HEK293T (cell line): ENCODE data around the gene SEMA7A.
"Not testable (repeated sequence)": the region's sequence is repeated elsewhere in the genome, so short reads cannot be mapped to it uniquely, and the experiment has no call there.

ENCODE experiments used
- CTCF ChIA-PET: fragments of 350-600 bp; formaldehyde crosslinking; extraction: SDS; loops from one replicate; lab custom pipeline; 2021; ENCODE audit warnings: antibody characterized with exemption, inconsistent platforms; lab: Yijun Ruan, JAX
- POLR2A ChIA-PET: fragments of 350-600 bp; formaldehyde crosslinking; extraction: SDS; loops from one replicate; lab custom pipeline; 2020; ENCODE audit warnings: antibody characterized with exemption, inconsistent platforms; lab: Yijun Ruan, JAX
- DNase-seq: peaks from one replicate; pipeline ENCODE4 v3.0.0; 2012; ENCODE audit warnings: mixed read lengths; ENCODE audit errors: extremely low spot score
- ARNT ChIP-seq: fragments of 450-650 bp; IDR thresholded peaks from 2 replicates; pipeline ENCODE4 v1.6.1; 2017; ENCODE audit warnings: mild to moderate bottlenecking
- BHLHE40 ChIP-seq: fragments of 450-650 bp; IDR thresholded peaks from 2 replicates; pipeline ENCODE4 v1.6.1; 2016; ENCODE audit warnings: mild to moderate bottlenecking, moderate library complexity, borderline replicate concordance
- CTBP1 ChIP-seq: fragments of 450-650 bp; IDR thresholded peaks from 2 replicates; pipeline ENCODE4 v1.6.1; 2016; ENCODE audit warnings: borderline replicate concordance
- ELF4 ChIP-seq: fragments of 450-650 bp; IDR thresholded peaks from 2 replicates; pipeline ENCODE4 v1.6.1; 2017; ENCODE audit warnings: antibody characterized with exemption
- FOXA1 ChIP-seq: fragments of 450-650 bp; IDR thresholded peaks from 2 replicates; pipeline ENCODE4 v1.6.1; 2016; ENCODE audit warnings: mild to moderate bottlenecking
- FOXK2 ChIP-seq: fragments of 450-650 bp; IDR thresholded peaks from 2 replicates; pipeline ENCODE4 v1.6.1; 2016; ENCODE audit warnings: mild to moderate bottlenecking
- FOXM1 ChIP-seq: fragments of 450-650 bp; IDR thresholded peaks from 2 replicates; pipeline ENCODE4 v1.6.1; 2017; ENCODE audit warnings: mild to moderate bottlenecking, borderline replicate concordance
- HDGF ChIP-seq: fragments of 450-650 bp; IDR thresholded peaks from 2 replicates; pipeline ENCODE4 v1.6.1; 2017; ENCODE audit warnings: antibody characterized with exemption, borderline replicate concordance
- L3MBTL2 ChIP-seq: fragments of 450-650 bp; conservative IDR thresholded peaks from 2 replicates; pipeline ENCODE4 v1.6.1; 2016; ENCODE audit warnings: mild to moderate bottlenecking
- LEF1 ChIP-seq: fragments of 450-650 bp; IDR thresholded peaks from 2 replicates; pipeline ENCODE4 v1.6.1; 2017; ENCODE audit warnings: mild to moderate bottlenecking, borderline replicate concordance
- NFRKB ChIP-seq: fragments of 450-650 bp; IDR thresholded peaks from 2 replicates; pipeline ENCODE4 v1.6.1; 2016; ENCODE audit warnings: mild to moderate bottlenecking, moderate library complexity
- SP1 ChIP-seq: fragments of 450-650 bp; IDR thresholded peaks from 2 replicates; pipeline ENCODE4 v1.6.1; 2017
- SUZ12 ChIP-seq: fragments of 450-650 bp; IDR thresholded peaks from 2 replicates; pipeline ENCODE4 v1.6.1; 2016; ENCODE audit warnings: mild to moderate bottlenecking
- TARDBP ChIP-seq: fragments of 450-650 bp; IDR thresholded peaks from 2 replicates; pipeline ENCODE4 v1.6.1; 2016
- ZNF384 ChIP-seq: fragments of 450-650 bp; IDR thresholded peaks from 2 replicates; pipeline ENCODE4 v1.6.1; 2016
- TF ChIP-seq, protein P1 (sequence below): fragments of 450-650 bp; IDR thresholded peaks from 2 replicates; pipeline ENCODE4 v1.6.1; 2016

The SEMA7A gene

DNA sequence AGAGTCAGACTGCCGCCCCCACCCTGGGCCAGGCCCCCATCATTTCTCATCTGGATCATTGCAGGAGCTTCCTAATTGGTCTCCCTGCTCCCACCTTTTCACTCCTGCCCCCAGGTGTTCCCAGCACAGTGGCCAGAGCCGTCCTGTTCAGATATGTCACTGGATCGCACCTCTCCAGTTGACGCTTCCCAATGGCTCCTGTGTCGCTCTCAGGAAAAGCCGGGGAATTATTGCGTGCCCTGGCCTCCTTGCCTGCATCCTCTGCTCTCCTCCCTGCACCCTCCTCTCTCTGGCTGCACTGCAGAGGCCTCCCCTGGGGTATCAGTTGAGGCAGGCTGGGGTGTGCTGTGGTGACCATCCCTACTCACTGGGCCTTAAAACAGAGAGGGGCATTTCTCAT, 40.9 kb downstream of the SEMA7A start:
- ChIA-PET CTCF (no interaction called here), POLR2A (no interaction called here)
- DNase-seq: no peak
- no peak for TF ChIP-seq NFRKB
- no peak for TF ChIP-seq FOXM1
- TF ChIP-seq ELF4: no peak

DNA sequence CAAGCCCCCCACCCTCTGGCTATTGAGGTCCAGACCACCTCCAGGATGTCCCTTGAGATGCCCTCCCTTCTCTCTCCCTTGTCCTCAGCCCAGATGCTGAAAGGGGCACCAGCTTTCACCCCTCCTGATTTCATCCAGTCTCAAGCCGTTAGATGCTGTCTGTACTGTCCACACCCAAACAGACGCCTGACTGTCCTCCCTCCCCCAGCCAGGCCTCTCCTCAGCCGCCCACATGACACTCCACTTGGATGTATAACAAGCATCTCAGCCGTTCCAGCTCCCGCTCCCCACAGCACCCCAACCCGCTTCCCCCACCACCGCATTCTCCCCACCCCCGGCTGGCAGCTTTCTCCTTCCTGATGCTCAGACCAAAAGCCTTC, 41.3 kb downstream of the SEMA7A start:
- TF ChIP-seq CTBP1 (no peak), LEF1 (no peak), ZNF384 (no peak), ARNT (no peak), FOXA1 (no peak), L3MBTL2 (no peak), ELF4 (no peak), SP1 (no peak), SUZ12 (no peak), FOXM1 (no peak), BHLHE40 (no peak), TARDBP (no peak), NFRKB (no peak), FOXK2 (no peak), HDGF (no peak)
- TF ChIP-seq, protein P1, sequence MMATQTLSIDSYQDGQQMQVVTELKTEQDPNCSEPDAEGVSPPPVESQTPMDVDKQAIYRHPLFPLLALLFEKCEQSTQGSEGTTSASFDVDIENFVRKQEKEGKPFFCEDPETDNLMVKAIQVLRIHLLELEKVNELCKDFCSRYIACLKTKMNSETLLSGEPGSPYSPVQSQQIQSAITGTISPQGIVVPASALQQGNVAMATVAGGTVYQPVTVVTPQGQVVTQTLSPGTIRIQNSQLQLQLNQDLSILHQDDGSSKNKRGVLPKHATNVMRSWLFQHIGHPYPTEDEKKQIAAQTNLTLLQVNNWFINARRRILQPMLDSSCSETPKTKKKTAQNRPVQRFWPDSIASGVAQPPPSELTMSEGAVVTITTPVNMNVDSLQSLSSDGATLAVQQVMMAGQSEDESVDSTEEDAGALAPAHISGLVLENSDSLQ: no peak
- CTCF ChIA-PET: no interaction called here
- POLR2A ChIA-PET: no interaction called here
- no peak for DNase-seq

DNA sequence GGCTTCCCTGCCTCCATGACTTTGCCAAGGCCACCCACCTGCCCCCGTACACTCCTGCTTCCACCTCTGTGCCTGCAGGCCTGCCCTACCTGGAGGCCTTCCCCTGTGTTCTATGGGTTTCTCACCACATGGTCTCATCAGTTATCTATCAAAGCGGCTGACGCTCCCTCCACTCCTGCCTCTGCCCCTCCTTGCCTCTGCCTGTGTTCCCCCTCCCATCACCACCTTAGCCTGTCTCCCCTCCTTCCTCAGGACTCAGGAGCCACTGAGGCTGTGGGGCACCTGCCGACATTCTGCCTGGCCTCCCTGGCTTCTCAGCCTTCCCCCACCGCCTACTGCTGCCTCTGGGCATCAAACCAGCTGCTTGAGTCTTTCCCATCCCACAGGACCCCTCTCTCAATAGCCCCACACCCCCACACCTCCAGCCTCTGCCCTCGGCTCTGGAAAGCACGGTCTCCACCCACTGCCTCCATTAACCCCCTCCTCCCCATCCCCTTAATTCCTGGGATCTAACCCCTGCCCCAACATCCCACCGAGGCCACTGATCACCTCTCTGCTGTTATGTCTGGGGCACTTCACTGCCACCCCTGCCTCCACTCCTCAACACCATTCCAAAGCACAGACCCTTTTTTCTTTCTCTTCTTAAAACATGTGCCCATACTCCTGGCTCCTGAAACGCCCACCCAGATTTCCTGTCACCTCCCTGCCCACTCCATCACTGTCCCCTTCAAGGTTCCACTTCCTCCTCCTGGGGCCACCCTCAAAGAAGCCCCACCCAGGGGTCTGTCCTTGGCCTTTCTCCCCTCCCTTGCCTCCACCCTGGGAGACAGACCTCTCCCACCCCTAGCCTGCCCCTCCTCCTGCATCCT, 41.9 kb downstream of the SEMA7A start:
- CTCF ChIA-PET: no interaction called here
- DNase-seq: no peak
- POLR2A ChIA-PET: interaction anchor here (1.9 kb wide), 1 partner anchor 69 kb away, joined by 4 read pairs; the partner anchor contains the start of gene UBL7
- TF ChIP-seq LEF1 (no peak), SUZ12 (no peak), CTBP1 (no peak), ELF4 (no peak), ZNF384 (no peak), FOXK2 (no peak), FOXM1 (no peak), NFRKB (no peak), TARDBP (no peak), HDGF (no peak), L3MBTL2 (no peak), FOXA1 (no peak), ARNT (no peak), SP1 (no peak), BHLHE40 (no peak)
- TF ChIP-seq, protein P1: no peak

DNA sequence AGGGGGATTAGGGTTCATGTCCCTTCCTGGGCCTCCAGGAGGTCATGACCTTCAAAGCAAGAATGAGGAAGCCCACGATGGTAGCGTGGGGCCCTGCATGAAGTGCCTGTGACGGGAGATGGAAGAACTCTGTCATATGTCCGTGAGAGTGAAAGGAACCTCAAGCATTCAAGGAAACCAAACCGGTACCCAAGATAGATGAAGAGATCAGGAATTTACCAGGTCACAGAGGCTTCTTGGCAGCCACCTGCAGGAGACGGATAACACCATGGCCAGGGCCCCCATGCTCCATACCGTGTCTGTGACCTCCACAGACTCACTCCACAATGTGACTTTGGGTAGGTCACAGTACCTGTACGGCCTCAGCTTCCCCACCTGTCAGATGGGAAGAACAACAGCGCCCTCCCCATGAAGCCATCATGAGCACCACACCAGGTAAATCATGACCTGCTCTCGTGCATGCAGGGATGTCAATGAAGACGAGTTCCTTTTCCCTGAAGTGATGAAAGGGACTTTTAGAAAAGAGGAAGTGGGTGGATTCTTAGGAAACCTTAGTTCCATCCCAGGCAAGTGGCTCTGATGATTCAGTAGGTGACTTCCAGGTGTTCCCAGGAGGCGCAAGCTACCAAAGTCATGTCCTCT, 43.0 kb downstream of the SEMA7A start:
- no peak for DNase-seq
- ChIA-PET POLR2A (interaction anchor here (1.9 kb wide), 1 partner anchor 70 kb away, joined by 4 read pairs; the partner anchor contains the start of gene UBL7), CTCF (no interaction called here)
- no peak for TF ChIP-seq TARDBP
- no peak for TF ChIP-seq NFRKB
- no peak for TF ChIP-seq ZNF384
- no peak for TF ChIP-seq ELF4
- TF ChIP-seq L3MBTL2: no peak
- TF ChIP-seq, protein P1: no peak
- no peak for TF ChIP-seq FOXK2
- TF ChIP-seq LEF1: no peak
- no peak for TF ChIP-seq BHLHE40
- no peak for TF ChIP-seq CTBP1
- no peak for TF ChIP-seq ARNT
- TF ChIP-seq FOXM1: no peak

DNA sequence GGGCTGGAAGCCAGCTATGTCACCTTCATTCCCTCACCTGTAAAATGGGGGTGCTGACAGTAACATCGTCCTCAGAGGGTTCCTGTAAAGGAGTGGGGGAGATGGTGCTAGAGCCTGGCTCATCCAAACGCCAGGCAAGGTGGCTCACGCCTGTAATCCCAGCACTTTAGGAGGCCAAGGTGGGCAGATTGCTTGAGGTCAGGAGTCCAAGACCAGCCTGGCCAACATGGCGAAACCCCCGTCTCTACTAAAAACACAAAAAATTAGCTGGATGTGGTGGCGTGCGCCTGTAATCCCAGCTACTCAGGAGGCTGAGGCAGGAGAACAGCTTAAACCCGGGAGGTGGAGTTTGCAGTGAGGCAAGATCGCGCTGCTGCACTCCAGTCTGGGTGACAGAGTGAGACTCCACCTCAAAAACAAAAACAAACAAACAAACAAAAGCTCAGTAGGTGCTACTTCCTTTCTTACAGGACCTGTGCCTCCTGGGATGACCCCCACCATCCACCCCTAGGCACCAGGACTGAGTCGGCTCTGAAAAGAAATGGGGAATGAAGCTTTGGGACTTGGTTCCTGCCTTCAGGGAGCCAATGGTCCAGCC, 43.6 kb downstream of the SEMA7A start:
- DNase-seq: not testable (repeated sequence)
- ChIA-PET CTCF (interaction anchor here (0.6 kb wide), 1 partner anchor 398 kb away, joined by 3 read pairs; no protein-coding TSS in a partner anchor), POLR2A (interaction anchor here (1.9 kb wide), 1 partner anchor 71 kb away, joined by 4 read pairs; the partner anchor contains the start of gene UBL7)
